ENCODE data around the gene SPEN.

DNA sequence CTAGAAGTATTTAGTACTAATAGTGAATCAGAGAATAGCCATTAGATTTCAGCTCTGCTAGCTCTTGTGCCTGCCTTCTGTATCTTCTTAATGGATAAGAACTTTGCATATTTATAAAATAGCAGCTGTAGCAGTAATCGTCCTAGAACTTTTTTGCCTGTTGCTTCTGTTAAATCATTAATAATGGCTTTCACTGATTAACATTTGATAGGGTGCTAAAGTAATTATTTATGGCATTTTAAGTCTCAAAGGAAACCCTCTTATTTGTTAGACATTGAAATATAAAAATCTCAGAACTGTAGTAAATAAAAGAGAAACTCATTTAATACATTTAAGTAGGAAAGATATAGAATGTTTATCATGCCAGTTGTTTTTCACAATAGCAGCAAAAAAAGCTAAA, 27.0 kb downstream of the SPEN start:
- TF ChIP-seq, protein P1, sequence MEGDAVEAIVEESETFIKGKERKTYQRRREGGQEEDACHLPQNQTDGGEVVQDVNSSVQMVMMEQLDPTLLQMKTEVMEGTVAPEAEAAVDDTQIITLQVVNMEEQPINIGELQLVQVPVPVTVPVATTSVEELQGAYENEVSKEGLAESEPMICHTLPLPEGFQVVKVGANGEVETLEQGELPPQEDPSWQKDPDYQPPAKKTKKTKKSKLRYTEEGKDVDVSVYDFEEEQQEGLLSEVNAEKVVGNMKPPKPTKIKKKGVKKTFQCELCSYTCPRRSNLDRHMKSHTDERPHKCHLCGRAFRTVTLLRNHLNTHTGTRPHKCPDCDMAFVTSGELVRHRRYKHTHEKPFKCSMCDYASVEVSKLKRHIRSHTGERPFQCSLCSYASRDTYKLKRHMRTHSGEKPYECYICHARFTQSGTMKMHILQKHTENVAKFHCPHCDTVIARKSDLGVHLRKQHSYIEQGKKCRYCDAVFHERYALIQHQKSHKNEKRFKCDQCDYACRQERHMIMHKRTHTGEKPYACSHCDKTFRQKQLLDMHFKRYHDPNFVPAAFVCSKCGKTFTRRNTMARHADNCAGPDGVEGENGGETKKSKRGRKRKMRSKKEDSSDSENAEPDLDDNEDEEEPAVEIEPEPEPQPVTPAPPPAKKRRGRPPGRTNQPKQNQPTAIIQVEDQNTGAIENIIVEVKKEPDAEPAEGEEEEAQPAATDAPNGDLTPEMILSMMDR (IDR thresholded peaks at IDR 0.05): no peak
- TF ChIP-seq POLR2AphosphoS5 (IDR thresholded peaks at IDR 0.05; ENCODE audit: insufficient read depth in 1 of 2, low read depth in 1 of 2): no peak
- no peak for TF ChIP-seq POLR2A (IDR thresholded peaks at IDR 0.05)

All from vagina (tissue), 2 donors.